Smooth muscle cell (in vitro differentiated cells): Measurements from ENCODE around the gene PSME1. TPM values are rescaled to one million over a fixed set of nuclear protein-coding genes. Genes with fewer than 3 reads are reported as not detected.

ENCODE experiments used
- DNase-seq: peaks from one replicate; lab custom pipeline; 2025; ENCODE audit not compliant: unreplicated experiment; lab: John Stamatoyannopoulos, UW
- H2AFZ ChIP-seq: fragments of 200-600 bp; sonication (generic); 2 replicates; pipeline ENCODE4 v1.6.0; 2016; ENCODE audit warnings: antibody characterized with exemption, low read depth, mild to moderate bottlenecking
- H3F3A ChIP-seq: fragments of 200-600 bp; sonication (generic); 2 replicates; pipeline ENCODE4 v1.6.0; 2017; ENCODE audit warnings: antibody characterized with exemption, low read depth
- H3K27ac ChIP-seq: fragments of 200-600 bp; sonication (generic); 2 replicates; pipeline ENCODE4 v1.5.1; 2016; ENCODE audit warnings: low read depth, mild to moderate bottlenecking
- H3K27me3 ChIP-seq: fragments of 200-600 bp; sonication (generic); 2 replicates; pipeline ENCODE4 v1.6.1; 2016; ENCODE audit warnings: low read depth, mild to moderate bottlenecking
- H3K36me3 ChIP-seq: fragments of 200-600 bp; sonication (generic); 2 replicates; pipeline ENCODE4 v1.5.1; 2016; ENCODE audit warnings: low read depth
- H3K4me1 ChIP-seq: fragments of 200-600 bp; sonication (generic); 2 replicates; pipeline ENCODE4 v1.5.1; 2016; ENCODE audit warnings: low read depth
- H3K4me2 ChIP-seq: fragments of 200-600 bp; sonication (generic); 2 replicates; pipeline ENCODE4 v1.6.0; 2016; ENCODE audit warnings: mild to moderate bottlenecking
- H3K4me3 ChIP-seq: fragments of 200-600 bp; sonication (generic); 2 replicates; pipeline ENCODE4 v1.5.1; 2016; ENCODE audit warnings: mild to moderate bottlenecking
- H3K79me2 ChIP-seq: fragments of 200-600 bp; sonication (generic); 2 replicates; pipeline ENCODE4 v1.6.0; 2016; ENCODE audit warnings: low read depth, mild to moderate bottlenecking
- H3K9ac ChIP-seq: fragments of 200-600 bp; sonication (generic); 2 replicates; pipeline ENCODE4 v1.6.0; 2016; ENCODE audit warnings: low read depth
- H3K9me3 ChIP-seq: fragments of 200-600 bp; sonication (generic); replicated peaks from 2 replicates; pipeline ENCODE4 v1.5.1; 2016; ENCODE audit warnings: low read depth
- H4K20me1 ChIP-seq: fragments of 200-600 bp; sonication (generic); 2 replicates; pipeline ENCODE4 v1.6.0; 2016; ENCODE audit warnings: low read depth
- WGBS: methylation state at CpG from one replicate; pipeline ENCODE4 v1.1.7; 2016; ENCODE audit warnings: low lambda C conversion rate; 5-methylcytosine and 5-hydroxymethylcytosine counted together
- polyA plus RNA-seq: library from polyadenylated mRNA; unstranded; fragments of >200 nt; fragmentation: Nextera tagmentation; extraction: Ambion mirVana; gene quantifications from 2 replicates; pipeline ENCODE4 v1.2.1, GENCODE V29; 2016
- total RNA-seq: library from RNA; depleted of rRNA; stranded (reverse); fragments of >200 nt; gene quantifications from 2 replicates; pipeline ENCODE4 v1.2.3, GENCODE V29; 2014
- TF ChIP-seq, protein P1 (sequence below): fragments of 200-600 bp; sonication (generic); IDR thresholded peaks from 2 replicates; pipeline ENCODE4 v1.5.1; 2017; ENCODE audit warnings: borderline replicate concordance, mild to moderate bottlenecking, antibody characterized with exemption; ENCODE audit not compliant: insufficient read depth, poor library complexity, severe bottlenecking

The PSME1 gene
- total and polyA plus RNA-seq, 2 experiments from 2014 or later: 41.4 to 94.1 TPM

DNA sequence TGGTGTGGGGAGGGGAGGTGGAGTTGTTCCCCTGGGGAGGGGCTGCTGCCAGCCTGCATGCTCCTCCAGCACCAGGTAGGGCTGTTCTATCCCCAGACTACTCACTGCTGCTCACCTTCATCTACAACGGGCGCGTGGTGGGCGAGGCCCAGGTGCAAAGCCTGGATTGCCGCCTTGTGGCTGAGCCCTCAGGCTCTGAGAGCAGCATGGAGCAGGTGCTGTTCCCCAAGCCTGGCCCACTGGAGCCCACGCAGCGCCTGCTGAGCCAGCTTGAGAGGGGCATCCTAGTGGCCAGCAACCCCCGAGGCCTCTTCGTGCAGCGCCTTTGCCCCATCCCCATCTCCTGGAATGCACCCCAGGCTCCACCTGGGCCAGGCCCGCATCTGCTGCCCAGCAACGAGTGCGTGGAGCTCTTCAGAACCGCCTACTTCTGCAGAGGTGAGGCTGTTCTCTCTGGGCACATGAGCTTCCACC is 28.6 kb downstream of the PSME1 start:
- TF ChIP-seq, protein P1, sequence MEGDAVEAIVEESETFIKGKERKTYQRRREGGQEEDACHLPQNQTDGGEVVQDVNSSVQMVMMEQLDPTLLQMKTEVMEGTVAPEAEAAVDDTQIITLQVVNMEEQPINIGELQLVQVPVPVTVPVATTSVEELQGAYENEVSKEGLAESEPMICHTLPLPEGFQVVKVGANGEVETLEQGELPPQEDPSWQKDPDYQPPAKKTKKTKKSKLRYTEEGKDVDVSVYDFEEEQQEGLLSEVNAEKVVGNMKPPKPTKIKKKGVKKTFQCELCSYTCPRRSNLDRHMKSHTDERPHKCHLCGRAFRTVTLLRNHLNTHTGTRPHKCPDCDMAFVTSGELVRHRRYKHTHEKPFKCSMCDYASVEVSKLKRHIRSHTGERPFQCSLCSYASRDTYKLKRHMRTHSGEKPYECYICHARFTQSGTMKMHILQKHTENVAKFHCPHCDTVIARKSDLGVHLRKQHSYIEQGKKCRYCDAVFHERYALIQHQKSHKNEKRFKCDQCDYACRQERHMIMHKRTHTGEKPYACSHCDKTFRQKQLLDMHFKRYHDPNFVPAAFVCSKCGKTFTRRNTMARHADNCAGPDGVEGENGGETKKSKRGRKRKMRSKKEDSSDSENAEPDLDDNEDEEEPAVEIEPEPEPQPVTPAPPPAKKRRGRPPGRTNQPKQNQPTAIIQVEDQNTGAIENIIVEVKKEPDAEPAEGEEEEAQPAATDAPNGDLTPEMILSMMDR: no peak
- 96% methylated on average over 14 of the region's 14 CpGs for WGBS
- DNase-seq: no peak

DNA sequence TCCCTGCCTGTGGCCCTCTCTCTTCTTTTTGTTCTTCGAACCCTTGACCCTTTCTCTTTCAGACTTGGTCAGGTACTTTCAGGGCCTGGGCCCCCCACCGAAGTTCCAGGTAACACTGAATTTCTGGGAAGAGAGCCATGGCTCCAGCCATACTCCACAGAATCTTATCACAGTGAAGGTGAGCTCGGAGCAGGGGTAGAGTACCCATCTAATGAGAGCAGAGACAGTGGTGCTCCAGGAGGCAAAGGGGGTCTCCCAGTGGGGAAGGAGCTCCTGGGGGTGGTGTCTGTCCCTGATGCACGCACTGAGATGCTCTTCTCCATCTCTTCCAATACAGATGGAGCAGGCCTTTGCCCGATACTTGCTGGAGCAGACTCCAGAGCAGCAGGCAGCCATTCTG is 29.8 kb downstream of the PSME1 start:
- Histone ChIP-seq H3K36me3 (no peaks in the 10 kb centered on the region), H3K79me2 (peaks cover 14% of the 10 kb centered on the region), H3K9me3 (no peaks in the 10 kb centered on the region), H3K27ac (no peak overlapping the region), H3K27me3 (no peaks in the 10 kb centered on the region), H3K9ac (no peak overlapping the region), H2AFZ (no peak overlapping the region), H3F3A (peaks cover under 1% of the 10 kb centered on the region), H3K4me3 (no peak overlapping the region), H3K4me1 (peaks cover 7% of the 10 kb centered on the region), H4K20me1 (no peaks in the 10 kb centered on the region), H3K4me2 (no peak overlapping the region)
- DNase-seq: no peak
- over 99% methylated on average over 5 of the region's 5 CpGs for WGBS
- TF ChIP-seq, protein P1: no peak

More for the DNA sequence above, 28.6 kb downstream of the PSME1 start:
- H3K4me3 ChIP-seq: no peak overlapping the region
- H3K36me3 ChIP-seq: no peaks in the 10 kb centered on the region
- H4K20me1 ChIP-seq: no peaks in the 10 kb centered on the region
- H3K79me2 ChIP-seq: peaks cover 14% of the 10 kb centered on the region
- H3K27me3 ChIP-seq: no peaks in the 10 kb centered on the region
- H3K4me2 ChIP-seq: no peak overlapping the region
- H3K9ac ChIP-seq: no peak overlapping the region
- no peaks in the 10 kb centered on the region for H3K9me3 ChIP-seq
- H3F3A ChIP-seq: peaks cover 7% of the 10 kb centered on the region
- peaks cover 7% of the 10 kb centered on the region for H3K4me1 ChIP-seq
- H2AFZ ChIP-seq: no peak overlapping the region
- H3K27ac ChIP-seq: no peak overlapping the region

DNA sequence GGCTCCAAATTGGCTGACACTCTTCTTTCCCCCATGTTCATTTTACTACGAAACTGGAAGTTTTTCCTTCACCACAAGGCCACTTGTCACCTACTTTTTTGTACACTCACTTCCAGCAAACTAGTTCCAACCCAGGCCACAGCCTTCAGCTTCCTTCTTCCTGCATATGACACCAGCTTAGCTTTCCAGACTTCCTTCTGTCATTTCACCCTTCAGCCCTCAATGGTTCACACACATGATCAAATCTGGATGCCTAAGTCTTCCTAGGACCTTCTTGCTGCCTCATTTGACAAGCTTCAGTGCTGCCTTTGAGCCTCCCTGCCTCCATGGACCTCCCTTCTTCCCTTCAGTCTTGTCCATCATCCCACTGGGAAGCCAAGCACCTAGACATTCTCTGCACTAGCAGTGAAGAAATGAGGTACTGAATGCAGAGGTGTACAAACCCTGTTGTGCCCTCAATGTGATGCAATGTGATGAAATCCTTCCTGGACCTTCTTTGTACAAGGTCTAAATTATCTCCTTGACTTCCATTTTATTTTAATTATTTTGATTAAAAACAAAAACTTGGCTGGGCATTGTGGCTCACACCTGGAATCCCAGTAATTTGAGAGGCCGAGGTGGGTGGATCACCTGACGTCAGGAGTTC is 31.6 kb downstream of the PSME1 start:
- Histone ChIP-seq H3K9ac (no peak overlapping the region), H3K27me3 (no peaks in the 10 kb centered on the region), H3K79me2 (no peaks in the 10 kb centered on the region), H3K9me3 (no peaks in the 10 kb centered on the region), H3K36me3 (no peaks in the 10 kb centered on the region), H3K4me3 (no peak overlapping the region), H3K27ac (no peak overlapping the region), H3K4me1 (peaks cover 9% of the 10 kb centered on the region), H2AFZ (no peak overlapping the region), H4K20me1 (no peaks in the 10 kb centered on the region), H3K4me2 (no peak overlapping the region), H3F3A (no peaks in the 10 kb centered on the region)
- WGBS: 100% methylated on average over 3 of the region's 3 CpGs
- TF ChIP-seq, protein P1: no peak
- DNase-seq: no peak
